GM13976 (cell line): ENCODE data around the gene PPP1R1B.

ENCODE experiments used
- DNase-seq: peaks from one replicate; pipeline ENCODE4 v3.0.0; 2012; ENCODE audit warnings: low spot score
- in situ Hi-C: fragments of 300-500 bp; cut with MboI; formaldehyde crosslinking; loops from one replicate; pipeline ENCODE4 v1.12.0; 2022; ENCODE audit warnings: low sequenced_read_pairs, mixed read lengths, inconsistent platforms; ENCODE audit not compliant: unreplicated experiment
- TF ChIP-seq, protein P1 (sequence below): IDR thresholded peaks from 2 replicates; pipeline ENCODE4 v1.5.1; 2012; ENCODE audit warnings: borderline replicate concordance, mild to moderate bottlenecking; ENCODE audit not compliant: insufficient read depth; ENCODE audit errors: extremely low read depth, missing control alignments, control extremely low read depth

PPP1R1B gene

DNA sequence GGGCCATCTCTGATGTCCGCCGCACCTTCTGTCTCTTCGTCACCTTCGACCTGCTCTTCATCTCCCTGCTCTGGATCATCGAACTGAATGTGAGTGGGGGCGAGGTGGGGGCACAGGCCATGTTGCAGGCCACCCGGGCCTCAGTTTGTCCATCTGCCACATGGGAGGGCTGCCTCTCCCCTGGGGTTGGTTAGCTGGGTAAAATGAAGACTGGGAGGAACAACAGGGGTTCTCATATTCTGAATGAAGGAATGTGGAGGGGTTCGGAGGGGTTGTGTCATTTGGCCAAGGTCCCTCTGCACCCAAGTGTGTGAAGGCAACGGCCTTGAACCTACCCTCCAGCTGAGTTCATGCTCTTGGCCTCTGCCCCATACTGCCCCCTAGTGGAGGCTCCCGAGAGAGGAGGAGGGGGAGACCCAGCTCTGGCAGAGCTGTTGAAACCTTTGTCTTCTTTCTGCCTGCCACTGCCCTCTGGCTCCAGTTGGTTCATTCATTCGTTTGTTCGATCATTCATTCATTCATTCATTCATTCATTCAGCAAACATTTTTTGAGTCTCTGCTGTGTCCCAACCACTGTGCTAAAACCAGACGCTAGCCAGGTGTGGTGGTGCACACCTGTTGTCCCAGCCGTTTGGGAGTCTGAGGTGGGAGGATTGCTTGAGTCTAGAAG lies 27.0 kb downstream of the PPP1R1B start:
- peak; percentile 94 for DNase-seq
- in situ Hi-C loops = no loop called here
- TF ChIP-seq, protein P1, sequence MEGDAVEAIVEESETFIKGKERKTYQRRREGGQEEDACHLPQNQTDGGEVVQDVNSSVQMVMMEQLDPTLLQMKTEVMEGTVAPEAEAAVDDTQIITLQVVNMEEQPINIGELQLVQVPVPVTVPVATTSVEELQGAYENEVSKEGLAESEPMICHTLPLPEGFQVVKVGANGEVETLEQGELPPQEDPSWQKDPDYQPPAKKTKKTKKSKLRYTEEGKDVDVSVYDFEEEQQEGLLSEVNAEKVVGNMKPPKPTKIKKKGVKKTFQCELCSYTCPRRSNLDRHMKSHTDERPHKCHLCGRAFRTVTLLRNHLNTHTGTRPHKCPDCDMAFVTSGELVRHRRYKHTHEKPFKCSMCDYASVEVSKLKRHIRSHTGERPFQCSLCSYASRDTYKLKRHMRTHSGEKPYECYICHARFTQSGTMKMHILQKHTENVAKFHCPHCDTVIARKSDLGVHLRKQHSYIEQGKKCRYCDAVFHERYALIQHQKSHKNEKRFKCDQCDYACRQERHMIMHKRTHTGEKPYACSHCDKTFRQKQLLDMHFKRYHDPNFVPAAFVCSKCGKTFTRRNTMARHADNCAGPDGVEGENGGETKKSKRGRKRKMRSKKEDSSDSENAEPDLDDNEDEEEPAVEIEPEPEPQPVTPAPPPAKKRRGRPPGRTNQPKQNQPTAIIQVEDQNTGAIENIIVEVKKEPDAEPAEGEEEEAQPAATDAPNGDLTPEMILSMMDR = peak; percentile 84

DNA sequence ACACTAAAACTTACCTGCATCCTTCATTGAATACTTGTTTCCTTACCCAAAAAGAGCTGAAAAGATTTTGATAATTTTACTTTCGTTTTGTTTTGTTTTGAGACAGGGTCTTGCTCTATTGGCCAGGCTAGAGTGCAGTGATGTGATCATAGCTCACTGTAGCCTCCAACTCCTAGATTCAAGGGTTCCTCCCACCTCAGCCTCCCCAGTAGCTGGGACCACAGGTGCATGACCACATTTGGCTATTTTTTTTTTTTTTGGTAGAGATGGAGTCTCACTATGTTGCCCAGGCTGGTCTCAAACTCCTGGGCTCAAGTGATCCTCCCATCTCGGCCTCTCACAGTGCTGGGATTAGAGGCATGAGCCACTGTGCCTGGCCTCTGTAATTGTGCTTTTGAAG lies 28.4 kb downstream of the PPP1R1B start:
- in situ Hi-C loops = no loop called here
- no peak for DNase-seq
- TF ChIP-seq, protein P1 = no peak

DNA sequence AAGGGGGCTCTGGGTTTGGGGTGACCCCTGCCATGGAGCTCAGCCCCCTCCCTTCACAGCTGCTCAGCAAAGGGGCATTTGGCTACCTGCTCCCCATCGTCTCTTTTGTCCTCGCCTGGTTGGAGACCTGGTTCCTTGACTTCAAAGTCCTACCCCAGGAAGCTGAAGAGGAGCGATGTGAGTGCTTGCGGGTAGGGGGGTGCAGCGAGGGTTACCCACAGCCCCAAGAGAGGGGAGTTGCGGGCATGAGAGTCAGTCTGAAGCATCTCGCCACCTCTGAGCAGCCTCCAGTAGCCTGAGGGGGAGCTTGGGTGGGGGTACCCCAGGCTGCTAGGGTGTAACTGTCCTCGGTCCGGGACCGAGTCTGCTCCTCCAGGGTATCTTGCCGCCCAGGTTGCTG lies 31.6 kb downstream of the PPP1R1B start:
- DNase-seq = no peak
- TF ChIP-seq, protein P1 = no peak
- in situ Hi-C loops = no loop called here

DNA sequence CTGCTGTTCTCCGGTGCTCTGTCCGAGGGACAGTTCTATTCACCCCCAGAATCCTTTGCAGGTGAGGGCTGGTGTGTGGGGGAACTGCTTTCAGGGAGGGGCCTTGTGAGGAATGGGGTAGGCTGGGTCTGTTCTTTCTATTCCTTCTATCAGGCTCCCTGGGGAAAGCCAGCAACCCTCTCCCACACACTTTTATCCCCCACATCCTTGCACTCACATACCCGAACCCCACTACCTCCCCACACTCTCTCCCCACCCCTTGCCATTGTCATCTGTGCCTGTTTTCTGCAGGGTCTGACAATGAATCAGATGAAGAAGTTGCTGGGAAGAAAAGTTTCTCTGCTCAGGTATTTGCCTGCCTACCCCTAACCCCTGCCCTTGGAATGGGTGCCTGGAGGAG lies 32.0 kb downstream of the PPP1R1B start:
- in situ Hi-C loops = no loop called here
- no peak for DNase-seq
- TF ChIP-seq, protein P1 = no peak

DNA sequence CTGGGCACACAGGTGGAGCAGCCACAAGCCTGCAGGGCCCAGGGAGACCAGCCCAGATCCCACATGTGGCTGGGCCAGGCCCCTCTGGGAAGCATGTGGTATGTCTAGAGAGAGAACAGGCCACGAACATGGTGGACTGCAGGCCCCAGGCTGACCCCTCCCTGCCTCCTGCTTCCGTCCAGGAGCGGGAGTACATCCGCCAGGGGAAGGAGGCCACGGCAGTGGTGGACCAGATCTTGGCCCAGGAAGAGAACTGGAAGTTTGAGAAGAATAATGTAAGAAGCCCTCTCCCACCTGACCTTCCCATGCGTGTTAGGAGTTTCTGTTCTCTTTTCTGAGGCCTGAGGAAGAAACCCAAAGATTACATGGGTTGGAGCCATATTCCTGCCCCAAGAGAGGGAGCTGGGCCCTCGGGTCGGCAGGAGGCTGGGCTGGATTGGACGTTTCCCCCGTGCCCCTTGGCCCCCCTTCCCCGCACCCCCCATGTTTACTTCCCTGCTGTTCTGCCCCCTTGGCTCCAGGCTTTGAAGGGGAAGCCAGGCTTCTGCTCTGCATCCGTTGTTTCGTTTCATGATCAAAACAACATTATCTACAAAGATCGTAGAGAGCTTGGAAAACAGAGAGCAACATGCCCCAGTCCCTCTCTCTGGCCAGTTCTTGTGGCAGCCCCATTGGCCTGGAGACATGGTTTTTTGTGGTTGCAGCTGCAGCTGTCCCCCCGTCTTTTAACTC lies 32.7 kb downstream of the PPP1R1B start:
- DNase-seq = no peak
- in situ Hi-C loops = no loop called here
- TF ChIP-seq, protein P1 = no peak

DNA sequence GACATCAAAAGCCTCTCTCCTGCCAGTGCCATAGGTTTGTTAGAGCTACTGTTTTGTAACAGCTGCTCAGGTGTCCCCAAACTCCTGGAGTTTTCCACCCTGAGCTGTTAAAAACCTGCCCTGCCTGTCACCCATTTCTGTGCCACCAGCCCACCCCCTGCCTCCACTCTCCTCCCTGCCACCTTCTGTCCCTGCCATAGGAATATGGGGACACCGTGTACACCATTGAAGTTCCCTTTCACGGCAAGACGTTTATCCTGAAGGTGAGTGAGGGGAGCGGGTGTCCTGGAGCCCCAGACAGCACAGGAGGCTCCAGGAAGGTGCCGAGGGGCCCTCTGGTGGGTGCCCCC lies 33.2 kb downstream of the PPP1R1B start:
- DNase-seq = no peak
- TF ChIP-seq, protein P1 = no peak
- in situ Hi-C loops = no loop called here
